Adipose tissue (tissue), 3 donors: ENCODE results near the gene ATP1B3. TPM values are rescaled to one million over a fixed set of nuclear protein-coding genes. Genes with fewer than 3 reads are reported as not detected.
"Not testable (repeated sequence)": the region's sequence is repeated elsewhere in the genome, so short reads cannot be mapped to it uniquely, and the experiment has no call there.

ENCODE experiments used
- H3K27ac ChIP-seq: one replicate; pipeline ENCODE4 v1.5.1; 2013; ENCODE audit warnings: low read depth, low read length
- WGBS, 3 donors: extraction: QIAGEN DNeasy Blood & Tissue Kit; methylation state at CpG; one replicate each; pipeline ENCODE4 v1.1.7; 2013; 5-methylcytosine and 5-hydroxymethylcytosine counted together
- polyA plus RNA-seq, 3 donors: library from polyadenylated mRNA; stranded (reverse); fragments of 200-250 nt; gene quantifications; one replicate each; pipeline ENCODE4 v1.2.3, GENCODE V29; 2013
- donor health status: healthy with polysubstance abuse.
- donor health status: Bipolar disorder and iron deficiency.
- donor health status: healthy.

ATP1B3 gene
- polyA plus RNA-seq, 3 donors, result 24.7 to 242 (median 137) TPM

- H3K27ac ChIP-seq, result no peak overlapping the region
- WGBS, 3 donors, result 77 to 90% (median 88%) methylated on average over 2 of the region's 2 CpGs
These were observed 18.1 kb upstream of the ATP1B3 start for GRCh38 chr3:141858312-141858711.

DNA sequence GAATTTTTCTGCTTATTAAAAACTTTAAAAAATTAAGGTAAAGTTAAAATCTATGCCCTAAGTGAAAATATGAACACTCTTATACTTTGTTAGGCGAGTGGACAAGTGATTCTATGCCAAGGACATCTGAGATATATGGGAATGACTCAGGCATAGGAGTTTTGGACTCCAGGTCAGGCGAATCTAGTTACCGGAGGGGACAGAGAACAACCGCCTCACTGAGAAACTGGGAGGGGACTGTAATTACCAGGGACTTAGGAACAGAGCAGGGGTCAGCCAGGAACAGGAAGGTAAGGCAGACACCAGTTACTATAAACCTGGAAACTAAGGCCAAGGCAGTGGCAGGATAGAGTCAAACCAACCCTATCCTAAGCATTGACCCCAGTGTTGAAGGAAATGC is 16.8 kb upstream of the ATP1B3 start:
- H3K27ac ChIP-seq, result no peak overlapping the region
- 86 to 95% (median 92%) methylated on average over 4 of the region's 4 CpGs for WGBS, 3 donors

DNA sequence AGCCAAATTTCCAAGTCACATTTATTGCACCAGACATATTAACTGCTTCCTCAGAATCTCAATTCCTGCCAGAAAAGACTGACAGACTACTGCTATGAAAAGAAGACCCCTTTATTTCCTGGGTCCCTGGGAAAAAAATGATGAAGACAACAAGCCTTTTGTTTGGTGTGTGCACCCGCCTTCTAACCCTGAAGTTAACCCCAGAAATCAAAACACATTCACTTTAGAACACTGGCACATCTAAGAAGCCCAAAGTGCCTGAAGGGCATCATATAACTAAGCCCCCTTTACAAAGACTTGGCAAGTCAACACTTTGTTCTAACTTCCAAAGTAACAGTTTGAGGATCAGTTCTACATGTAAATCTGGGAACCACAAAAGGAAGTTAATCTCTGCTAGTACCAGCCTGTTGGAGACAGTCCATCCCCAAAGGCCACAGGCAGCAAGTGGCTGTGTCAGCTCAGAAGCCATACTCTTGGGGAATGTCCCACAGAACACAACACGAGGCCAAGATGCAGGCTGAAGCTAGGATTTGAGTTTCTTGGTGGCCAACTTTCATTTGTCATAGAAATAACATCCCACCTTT is 16.3 kb upstream of the ATP1B3 start:
- WGBS, 3 donors, result 70 to 77% (median 71%) methylated on average over 2 of the region's 2 CpGs
- H3K27ac ChIP-seq, result no peak overlapping the region

- WGBS, 3 donors, result 54 to 66% (median 56%) methylated on average over 8 of the region's 8 CpGs
- H3K27ac ChIP-seq, result no peak overlapping the region
These were observed 15.5 kb upstream of the ATP1B3 start for GRCh38 chr3:141860766-141861513.

DNA sequence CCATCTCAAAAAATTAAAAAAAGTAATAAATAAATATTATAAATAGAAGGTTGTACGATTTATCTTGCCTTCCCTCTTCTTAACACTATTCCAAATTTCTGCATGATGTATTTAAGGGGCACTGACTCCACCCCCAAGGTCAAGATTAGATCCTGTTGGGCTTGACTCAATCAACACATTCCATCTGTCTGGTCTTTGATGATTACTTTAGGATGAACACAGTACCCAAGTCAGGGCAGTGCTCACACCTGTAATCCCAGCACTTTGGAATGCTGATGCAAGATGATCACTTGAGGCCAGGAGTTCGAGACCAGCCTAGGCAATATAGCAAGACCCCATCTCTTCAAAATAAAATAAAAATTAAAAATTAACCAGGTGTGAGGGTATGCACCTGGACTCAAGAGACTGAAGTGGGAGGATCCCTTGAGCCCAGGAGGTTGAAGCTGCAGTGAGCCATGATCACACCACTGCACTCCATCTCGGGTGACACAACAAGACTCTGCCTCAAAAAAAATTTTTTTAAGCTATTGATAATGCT is 14.1 kb upstream of the ATP1B3 start:
- WGBS, 3 donors, result 73 to 88% (median 87%) methylated on average over 3 of the region's 3 CpGs
- H3K27ac ChIP-seq, result no peak overlapping the region

- WGBS, 3 donors, result 4 to 30% (median 7%) methylated on average over 1 of the region's 1 CpG
- H3K27ac ChIP-seq, result no peak overlapping the region
These were observed 13.0 kb upstream of the ATP1B3 start for GRCh38 chr3:141863491-141863890.

GRCh38 chr3:141864281-141864970 is 12.0 kb upstream of the ATP1B3 start:
- WGBS, 3 donors, result 71 to 81% (median 77%) methylated on average over 4 of the region's 4 CpGs
- H3K27ac ChIP-seq, result no peak overlapping the region

DNA sequence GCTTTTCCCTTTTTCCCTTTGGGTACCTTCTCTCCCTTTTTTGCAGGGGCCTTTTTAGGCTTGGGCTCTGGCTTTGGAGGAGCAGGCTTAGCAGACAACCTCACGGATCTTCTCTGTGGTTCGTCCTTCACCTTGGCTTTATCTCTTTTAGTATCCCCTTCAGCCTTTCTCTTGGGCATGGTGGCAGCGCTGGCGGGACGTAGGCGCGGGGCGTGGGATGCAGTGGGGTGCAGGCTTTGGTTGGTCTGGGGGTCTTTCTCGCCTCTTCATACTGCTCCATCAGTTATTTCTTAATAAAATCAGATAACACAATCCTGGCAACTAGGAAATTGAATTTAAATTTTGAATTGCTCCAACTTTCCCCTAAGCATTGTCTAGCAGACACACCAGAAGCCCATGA is 11.3 kb upstream of the ATP1B3 start:
- H3K27ac ChIP-seq, result no peak overlapping the region
- WGBS, 3 donors, result 93 to 98% (median 94%) methylated on average over 9 of the region's 9 CpGs

- WGBS, 3 donors, result 83 to 92% (median 87%) methylated on average over 6 of the region's 6 CpGs
- H3K27ac ChIP-seq, result no peak overlapping the region
These were observed 6.3 kb upstream of the ATP1B3 start for GRCh38 chr3:141870091-141870687.

DNA sequence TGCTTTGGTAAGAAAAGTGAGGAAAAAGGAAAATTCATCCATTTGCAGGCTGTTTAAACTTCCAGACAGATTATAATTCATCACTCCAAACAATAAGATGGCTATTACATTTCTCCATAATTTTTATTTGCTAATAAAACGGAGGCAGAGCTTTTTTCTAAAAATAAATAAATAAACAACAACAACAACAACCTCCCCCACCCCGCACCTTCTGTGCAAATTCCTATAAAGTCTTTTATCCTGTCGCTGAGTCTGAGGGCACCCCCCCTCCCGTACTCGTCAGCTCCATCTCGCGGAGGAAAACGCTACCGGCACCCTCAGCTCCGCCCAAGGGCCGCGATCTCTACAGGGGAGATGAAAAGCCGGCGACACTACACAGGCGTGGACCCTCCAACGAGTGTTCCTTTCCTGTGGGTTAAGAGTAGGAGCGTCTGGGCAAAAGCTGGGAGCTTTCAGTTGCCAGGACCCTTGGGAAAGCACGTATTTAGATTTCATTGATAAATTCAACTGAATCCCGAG is 1.0 kb upstream of the ATP1B3 start:
- WGBS, 3 donors, result 0 to 1% (median 0%) methylated on average over 19 of the region's 19 CpGs
- H3K27ac ChIP-seq, result peak overlapping the region; percentile 93

- 0 to 1% (median 1%) methylated on average over 40 to 42 of the region's 42 CpGs for WGBS, 3 donors
- peak overlapping the region; percentile 93 for H3K27ac ChIP-seq
These were observed 506 bp upstream of the ATP1B3 start for GRCh38 chr3:141875893-141876380.

- 0% methylated on average over 53 to 76 of the region's 76 CpGs for WGBS, 3 donors
- H3K27ac ChIP-seq, result peak overlapping the region; percentile 93
These were observed 613 bp downstream of the ATP1B3 start for GRCh38 chr3:141876891-141877621.

GRCh38 chr3:141877911-141878310 is 1.5 kb downstream of the ATP1B3 start:
- 28 to 55% (median 42%) methylated on average over 3 of the region's 3 CpGs for WGBS, 3 donors
- H3K27ac ChIP-seq, result no peak overlapping the region

GRCh38 chr3:141878326-141878725 is 1.9 kb downstream of the ATP1B3 start:
- no peak overlapping the region for H3K27ac ChIP-seq
- 15 to 57% (median 22%) methylated on average over 1 of the region's 1 CpG for WGBS, 3 donors

GRCh38 chr3:141878817-141879216 is 2.4 kb downstream of the ATP1B3 start:
- WGBS, 3 donors, result 80 to 97% (median 89%) methylated on average over 2 of the region's 2 CpGs
- H3K27ac ChIP-seq, result no peak overlapping the region

DNA sequence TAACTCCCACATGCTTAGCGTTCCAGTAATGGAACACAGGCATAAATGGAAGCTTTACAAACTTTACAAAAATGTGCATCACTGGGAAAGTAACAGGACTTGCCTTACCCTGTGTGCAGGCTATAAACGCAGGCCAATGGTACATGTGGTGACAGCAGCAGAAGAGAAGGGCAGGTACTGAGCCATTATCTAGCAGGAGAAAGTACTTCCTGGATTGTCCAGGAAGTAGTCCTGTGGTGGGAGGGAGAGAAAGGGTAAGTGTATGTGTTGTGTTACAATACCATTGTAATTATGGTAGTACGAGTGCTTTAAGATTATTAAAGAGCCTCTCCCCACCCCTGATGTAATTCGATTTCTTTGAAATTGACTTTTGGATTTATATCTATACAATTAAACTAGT is 5.3 kb downstream of the ATP1B3 start:
- H3K27ac ChIP-seq, result no peak overlapping the region
- 86 to 92% (median 87%) methylated on average over 4 of the region's 4 CpGs for WGBS, 3 donors

DNA sequence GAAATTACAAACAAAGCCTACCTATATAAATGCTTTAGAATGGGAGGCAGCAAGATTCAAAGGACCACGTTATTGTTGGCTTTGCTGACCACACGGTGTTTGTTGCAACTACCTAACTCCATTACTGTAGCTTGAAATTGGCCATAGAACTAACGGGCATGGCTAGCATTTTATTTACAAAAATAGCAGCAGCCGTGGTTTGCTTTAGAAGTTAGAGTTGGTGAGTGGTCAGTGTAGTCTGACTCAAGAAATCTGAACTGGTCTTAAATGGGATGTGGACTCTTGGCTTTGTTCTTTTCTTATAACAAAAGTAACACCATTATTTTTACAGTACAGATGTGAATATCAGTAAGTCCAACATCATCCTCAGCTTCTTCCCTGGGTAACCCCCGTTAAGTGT is 10.6 kb downstream of the ATP1B3 start:
- 93 to 95% (median 93%) methylated on average over 5 of the region's 5 CpGs for WGBS, 3 donors

DNA sequence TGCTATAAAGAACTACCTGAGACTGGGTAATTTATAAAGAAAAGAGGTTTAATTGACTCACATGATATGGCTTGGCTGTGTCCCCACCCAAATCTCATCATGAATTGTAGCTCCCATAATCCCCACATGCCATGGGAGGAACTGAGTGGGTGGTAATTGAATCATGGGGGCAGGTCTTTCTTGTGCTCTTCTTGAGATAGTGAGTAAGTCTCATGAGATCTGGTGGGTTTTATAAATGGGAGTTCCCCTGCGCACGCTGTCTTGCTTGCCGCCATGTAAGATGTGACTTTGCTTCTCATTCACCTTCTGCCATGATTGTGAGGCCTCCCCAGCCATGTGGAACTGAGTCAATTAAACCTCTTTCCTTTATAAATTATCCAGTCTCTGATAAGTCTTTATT is 12.1 kb downstream of the ATP1B3 start:
- not testable (repeated sequence) for H3K27ac ChIP-seq
- WGBS, 3 donors, result 65 to 100% (median 100%) methylated on average over 3 of the region's 3 CpGs

More for the DNA sequence above, 10.6 kb downstream of the ATP1B3 start:
- no peak overlapping the region for H3K27ac ChIP-seq
